Measurements from ENCODE around the gene DENND4A.

The DENND4A gene

GRCh38 chr15:65644282-65644681 lies 147.8 kb downstream of the DENND4A start:
- no peak overlapping the region for H3K4me3 ChIP-seq (ENCODE audit: low read length)
- H3K4me1 ChIP-seq (ENCODE audit: control insufficient read depth, insufficient read depth, low read length) = no peaks in the 10 kb centered on the region
- H3K36me3 ChIP-seq (ENCODE audit: control insufficient read depth, insufficient read depth, low read length) = no peaks in the 10 kb centered on the region
- no peak overlapping the region for H3K9ac ChIP-seq (ENCODE audit: low read length)
- H3K27me3 ChIP-seq (ENCODE audit: control insufficient read depth, insufficient read depth, low read length) = no peaks in the 10 kb centered on the region
- H3K27ac ChIP-seq (ENCODE audit: low read depth, low read length) = no peak overlapping the region

- no peaks in the 10 kb centered on the region for H3K36me3 ChIP-seq (ENCODE audit: control insufficient read depth, insufficient read depth, low read length)
- H3K9ac ChIP-seq (ENCODE audit: low read length) = no peak overlapping the region
These were observed 149.5 kb downstream of the DENND4A start for GRCh38 chr15:65642594-65642993.

GRCh38 chr15:65641768-65642475 lies 150.2 kb downstream of the DENND4A start:
- Histone ChIP-seq H3K27ac (ENCODE audit: low read depth, low read length) (no peak overlapping the region), H3K4me1 (ENCODE audit: control insufficient read depth, insufficient read depth, low read length) (no peaks in the 10 kb centered on the region), H3K36me3 (ENCODE audit: control insufficient read depth, insufficient read depth, low read length) (no peaks in the 10 kb centered on the region), H3K27me3 (ENCODE audit: control insufficient read depth, insufficient read depth, low read length) (no peaks in the 10 kb centered on the region), H3K4me3 (ENCODE audit: low read length) (no peak overlapping the region), H3K9ac (ENCODE audit: low read length) (no peak overlapping the region)

More at GRCh38 chr15:65642594-65642993, 149.5 kb downstream of the DENND4A start:
- Histone ChIP-seq H3K27ac (ENCODE audit: low read depth, low read length) (no peak overlapping the region), H3K4me3 (ENCODE audit: low read length) (no peak overlapping the region), H3K4me1 (ENCODE audit: control insufficient read depth, insufficient read depth, low read length) (no peaks in the 10 kb centered on the region), H3K27me3 (ENCODE audit: control insufficient read depth, insufficient read depth, low read length) (no peaks in the 10 kb centered on the region)

- H3K36me3 ChIP-seq (ENCODE audit: control insufficient read depth, insufficient read depth, low read length) = no peaks in the 10 kb centered on the region
- no peak overlapping the region for H3K4me3 ChIP-seq (ENCODE audit: low read length)
- no peak overlapping the region for H3K27ac ChIP-seq (ENCODE audit: low read depth, low read length)
- no peaks in the 10 kb centered on the region for H3K4me1 ChIP-seq (ENCODE audit: control insufficient read depth, insufficient read depth, low read length)
- no peak overlapping the region for H3K9ac ChIP-seq (ENCODE audit: low read length)
- no peaks in the 10 kb centered on the region for H3K27me3 ChIP-seq (ENCODE audit: control insufficient read depth, insufficient read depth, low read length)
These were observed 152.6 kb downstream of the DENND4A start for GRCh38 chr15:65639509-65639908.

GRCh38 chr15:65638681-65639089 lies 153.4 kb downstream of the DENND4A start:
- no peaks in the 10 kb centered on the region for H3K36me3 ChIP-seq (ENCODE audit: control insufficient read depth, insufficient read depth, low read length)
- no peak overlapping the region for H3K9ac ChIP-seq (ENCODE audit: low read length)
- H3K4me3 ChIP-seq (ENCODE audit: low read length) = peak overlapping the region; percentile 9
- no peaks in the 10 kb centered on the region for H3K27me3 ChIP-seq (ENCODE audit: control insufficient read depth, insufficient read depth, low read length)
- H3K27ac ChIP-seq (ENCODE audit: low read depth, low read length) = no peak overlapping the region
- H3K4me1 ChIP-seq (ENCODE audit: control insufficient read depth, insufficient read depth, low read length) = no peaks in the 10 kb centered on the region

- Histone ChIP-seq H3K4me3 (ENCODE audit: low read length) (no peak overlapping the region), H3K9ac (ENCODE audit: low read length) (no peak overlapping the region), H3K27me3 (ENCODE audit: control insufficient read depth, insufficient read depth, low read length) (no peaks in the 10 kb centered on the region), H3K4me1 (ENCODE audit: control insufficient read depth, insufficient read depth, low read length) (no peaks in the 10 kb centered on the region), H3K27ac (ENCODE audit: low read depth, low read length) (no peak overlapping the region), H3K36me3 (ENCODE audit: control insufficient read depth, insufficient read depth, low read length) (no peaks in the 10 kb centered on the region)
These were observed 154.0 kb downstream of the DENND4A start for GRCh38 chr15:65638109-65638508.

GRCh38 chr15:65634356-65634755 lies 157.7 kb downstream of the DENND4A start:
- Histone ChIP-seq H3K36me3 (ENCODE audit: control insufficient read depth, insufficient read depth, low read length) (no peaks in the 10 kb centered on the region), H3K9ac (ENCODE audit: low read length) (no peak overlapping the region), H3K4me1 (ENCODE audit: control insufficient read depth, insufficient read depth, low read length) (no peaks in the 10 kb centered on the region), H3K27me3 (ENCODE audit: control insufficient read depth, insufficient read depth, low read length) (no peaks in the 10 kb centered on the region), H3K27ac (ENCODE audit: low read depth, low read length) (no peak overlapping the region), H3K4me3 (ENCODE audit: low read length) (no peak overlapping the region)

- Histone ChIP-seq H3K27ac (ENCODE audit: low read depth, low read length) (no peak overlapping the region), H3K4me3 (ENCODE audit: low read length) (no peak overlapping the region), H3K4me1 (ENCODE audit: control insufficient read depth, insufficient read depth, low read length) (no peaks in the 10 kb centered on the region), H3K9ac (ENCODE audit: low read length) (no peak overlapping the region), H3K36me3 (ENCODE audit: control insufficient read depth, insufficient read depth, low read length) (no peaks in the 10 kb centered on the region), H3K27me3 (ENCODE audit: control insufficient read depth, insufficient read depth, low read length) (no peaks in the 10 kb centered on the region)
These were observed 158.3 kb downstream of the DENND4A start for GRCh38 chr15:65633752-65634151.

- H3K4me3 ChIP-seq (ENCODE audit: low read length) = no peak overlapping the region
- no peaks in the 10 kb centered on the region for H3K4me1 ChIP-seq (ENCODE audit: control insufficient read depth, insufficient read depth, low read length)
- no peaks in the 10 kb centered on the region for H3K36me3 ChIP-seq (ENCODE audit: control insufficient read depth, insufficient read depth, low read length)
- H3K27ac ChIP-seq (ENCODE audit: low read depth, low read length) = no peak overlapping the region
- no peak overlapping the region for H3K9ac ChIP-seq (ENCODE audit: low read length)
- H3K27me3 ChIP-seq (ENCODE audit: control insufficient read depth, insufficient read depth, low read length) = no peaks in the 10 kb centered on the region
These were observed 159.2 kb downstream of the DENND4A start for GRCh38 chr15:65632780-65633375.

GRCh38 chr15:65631503-65631902 lies 160.6 kb downstream of the DENND4A start:
- Histone ChIP-seq H3K36me3 (ENCODE audit: control insufficient read depth, insufficient read depth, low read length) (no peaks in the 10 kb centered on the region), H3K27me3 (ENCODE audit: control insufficient read depth, insufficient read depth, low read length) (no peaks in the 10 kb centered on the region), H3K4me3 (ENCODE audit: low read length) (no peak overlapping the region), H3K9ac (ENCODE audit: low read length) (no peak overlapping the region), H3K27ac (ENCODE audit: low read depth, low read length) (no peak overlapping the region), H3K4me1 (ENCODE audit: control insufficient read depth, insufficient read depth, low read length) (no peaks in the 10 kb centered on the region)

- no peak overlapping the region for H3K4me3 ChIP-seq (ENCODE audit: low read length)
- no peaks in the 10 kb centered on the region for H3K27me3 ChIP-seq (ENCODE audit: control insufficient read depth, insufficient read depth, low read length)
- H3K9ac ChIP-seq (ENCODE audit: low read length) = no peak overlapping the region
- no peak overlapping the region for H3K27ac ChIP-seq (ENCODE audit: low read depth, low read length)
- H3K4me1 ChIP-seq (ENCODE audit: control insufficient read depth, insufficient read depth, low read length) = no peaks in the 10 kb centered on the region
- H3K36me3 ChIP-seq (ENCODE audit: control insufficient read depth, insufficient read depth, low read length) = no peaks in the 10 kb centered on the region
These were observed 161.3 kb downstream of the DENND4A start for GRCh38 chr15:65630760-65631159.

GRCh38 chr15:65629548-65629947 lies 162.5 kb downstream of the DENND4A start:
- H3K27ac ChIP-seq (ENCODE audit: low read depth, low read length) = no peak overlapping the region
- no peak overlapping the region for H3K9ac ChIP-seq (ENCODE audit: low read length)
- H3K27me3 ChIP-seq (ENCODE audit: control insufficient read depth, insufficient read depth, low read length) = no peaks in the 10 kb centered on the region
- H3K4me3 ChIP-seq (ENCODE audit: low read length) = no peak overlapping the region
- no peaks in the 10 kb centered on the region for H3K4me1 ChIP-seq (ENCODE audit: control insufficient read depth, insufficient read depth, low read length)
- no peaks in the 10 kb centered on the region for H3K36me3 ChIP-seq (ENCODE audit: control insufficient read depth, insufficient read depth, low read length)

- Histone ChIP-seq H3K4me3 (ENCODE audit: low read length) (no peak overlapping the region), H3K27ac (ENCODE audit: low read depth, low read length) (no peak overlapping the region), H3K4me1 (ENCODE audit: control insufficient read depth, insufficient read depth, low read length) (no peaks in the 10 kb centered on the region), H3K9ac (ENCODE audit: low read length) (no peak overlapping the region), H3K27me3 (ENCODE audit: control insufficient read depth, insufficient read depth, low read length) (no peaks in the 10 kb centered on the region), H3K36me3 (ENCODE audit: control insufficient read depth, insufficient read depth, low read length) (no peaks in the 10 kb centered on the region)
These were observed 165.2 kb downstream of the DENND4A start for GRCh38 chr15:65626856-65627255.

Measured in rectal smooth muscle tissue (tissue), 1 donor.